HepG2 (cell line): ENCODE measurements around the gene AGT. TPM values are rescaled to one million over a fixed set of nuclear protein-coding genes. Genes with fewer than 3 reads are reported as not detected.
A peak's percentile ranks its signal among the peaks of the same experiment; 100 is the strongest.

Source experiments
- ATF2 ChIP-seq: sonication (generic); formaldehyde crosslinking; IDR thresholded peaks from 2 replicates; pipeline ENCODE4 v1.4.0; 2020; ENCODE audit warnings: missing genetic modification reagents
- CBFB ChIP-seq: sonication (generic); formaldehyde crosslinking; IDR thresholded peaks from 2 replicates; pipeline ENCODE4 v1.4.0; 2020; ENCODE audit warnings: missing genetic modification reagents
- CCDC6 ChIP-seq: sonication (generic); formaldehyde crosslinking; IDR thresholded peaks from 2 replicates; pipeline ENCODE4 v1.8.1; 2022; ENCODE audit warnings: mild to moderate bottlenecking, missing genetic modification reagents, moderate library complexity
- ETV5 ChIP-seq: IDR thresholded peaks from 2 replicates; pipeline ENCODE4 v1.6.1; 2018; ENCODE audit warnings: missing biosample characterization, missing genetic modification reagents, inconsistent platforms, borderline replicate concordance
- FOXJ3 ChIP-seq: sonication (generic); formaldehyde crosslinking; IDR thresholded peaks from 2 replicates; pipeline ENCODE4 v1.4.0; 2020; ENCODE audit warnings: missing genetic modification reagents, mild to moderate bottlenecking, borderline replicate concordance
- GABPA ChIP-seq, 2 experiments: IDR thresholded peaks; 2 replicates each; pipeline ENCODE4 v1.6.1; 2011 to 2016; ENCODE audit warnings: low read depth in 2 of 2, low read length in 1 of 2, missing biosample characterization in 1 of 2, missing genetic modification characterization in 1 of 2
- GFI1 ChIP-seq: sonication (generic); formaldehyde crosslinking; IDR thresholded peaks from 2 replicates; pipeline ENCODE4 v1.5.0; 2020; ENCODE audit warnings: missing genetic modification reagents, mild to moderate bottlenecking, borderline replicate concordance
- JARID2 ChIP-seq: sonication (generic); formaldehyde crosslinking; IDR thresholded peaks from 2 replicates; pipeline ENCODE4 v1.8.1; 2023; ENCODE audit warnings: missing genetic modification reagents, inconsistent platforms; ENCODE audit not compliant: insufficient replicate concordance
- NAIF1 ChIP-seq: sonication (generic); formaldehyde crosslinking; IDR thresholded peaks from 2 replicates; pipeline ENCODE4 v1.5.0; 2020; ENCODE audit warnings: mild to moderate bottlenecking, missing genetic modification reagents, borderline replicate concordance
- POLR2A ChIP-seq, 2 experiments: IDR thresholded peaks; 2 replicates each; pipeline ENCODE4 v1.6.1; 2011; ENCODE audit warnings: low read depth in 2 of 2, low read length in 2 of 2, mild to moderate bottlenecking in 1 of 2, moderate library complexity in 1 of 2; ENCODE audit not compliant: insufficient read depth in 1 of 2
- SRSF4 ChIP-seq: fragments of 200-400 bp; formaldehyde crosslinking; IDR thresholded peaks from one replicate; pipeline ENCODE4 v1.6.1; 2018; ENCODE audit warnings: mild to moderate bottlenecking, low read depth, low read length, moderate library complexity; ENCODE audit not compliant: poor library complexity, severe bottlenecking
- SUZ12 ChIP-seq: fragments of 150-350 bp; IDR thresholded peaks from 2 replicates; pipeline ENCODE4 v1.6.1; 2014; ENCODE audit warnings: low read depth, low read length
- TAF1 ChIP-seq: sonication (generic); formaldehyde crosslinking; IDR thresholded peaks from 2 replicates; pipeline ENCODE4 v1.4.0; 2020; ENCODE audit warnings: missing genetic modification reagents
- ZBTB38 ChIP-seq: sonication (generic); formaldehyde crosslinking; IDR thresholded peaks from 2 replicates; pipeline ENCODE4 v1.5.1; 2020; ENCODE audit warnings: mild to moderate bottlenecking, missing genetic modification reagents
- ZC3H4 ChIP-seq: sonication (generic); formaldehyde crosslinking; IDR thresholded peaks from 2 replicates; pipeline ENCODE4 v1.4.0; 2020; ENCODE audit warnings: missing genetic modification reagents, borderline replicate concordance
- ZNF350 ChIP-seq: sonication (generic); formaldehyde crosslinking; IDR thresholded peaks from 2 replicates; pipeline ENCODE4 v1.4.0; 2020; ENCODE audit warnings: mild to moderate bottlenecking, low read depth, missing genetic modification reagents, borderline replicate concordance
- ZNF362 ChIP-seq: sonication (generic); formaldehyde crosslinking; IDR thresholded peaks from 2 replicates; pipeline ENCODE4 v1.4.0; 2020; ENCODE audit warnings: missing genetic modification reagents, mild to moderate bottlenecking, borderline replicate concordance
- ZNF367 ChIP-seq: sonication (generic); formaldehyde crosslinking; IDR thresholded peaks from 2 replicates; pipeline ENCODE4 v1.4.0; 2020; ENCODE audit warnings: missing genetic modification reagents, borderline replicate concordance
- ZNF737 ChIP-seq: sonication (generic); formaldehyde crosslinking; IDR thresholded peaks from 2 replicates; pipeline ENCODE4 v1.5.0; 2020; ENCODE audit warnings: missing genetic modification reagents, mild to moderate bottlenecking, borderline replicate concordance
- ZNF768 ChIP-seq: sonication (generic); formaldehyde crosslinking; IDR thresholded peaks from 2 replicates; pipeline ENCODE4 v1.4.0; 2020; ENCODE audit warnings: missing genetic modification reagents
- ZSCAN22 ChIP-seq: sonication (generic); formaldehyde crosslinking; IDR thresholded peaks from 2 replicates; pipeline ENCODE4 v1.4.0; 2020; ENCODE audit warnings: mild to moderate bottlenecking, missing genetic modification reagents
- polyA plus RNA-seq, 8 experiments: library from polyadenylated mRNA; depleted of rRNA in 3 of 8; stranded (reverse) in 7 of 8; unstranded in 1 of 8; fragments of >200 nt; fragmentation: Illumina TruSeq in 4 of 8; extraction: Trizol in 4 of 8; gene quantifications; 2 replicates each; pipeline versions ENCODE4 v1.2.1 to v1.2.3, GENCODE V29; 2011 to 2016; ENCODE audit warnings: low read depth in 4 of 8, missing spikeins in 1 of 8, mixed read lengths in 1 of 8; ENCODE audit not compliant: insufficient read depth in 1 of 8
- total RNA-seq, 5 experiments: library from RNA; depleted of rRNA; stranded (reverse); fragments of >200 nt; fragmentation: Illumina TruSeq; extraction: Trizol; gene quantifications; 2 replicates each; pipeline ENCODE4 v1.2.3, GENCODE V29; 2016; ENCODE audit warnings: low read depth in 1 of 5

AGT gene
- total and polyA plus RNA-seq, 2 of the 13 experiments (the other 11 are each of a cell fraction or from before 2014, with no cell fraction given) = 892 to 2,071 TPM

- TF ChIP-seq ZNF362 (CRISPR knock-in tag) = peak; percentile 61
- no peak for TF ChIP-seq NAIF1 (CRISPR knock-in tag)
- TF ChIP-seq CBFB = peak; percentile 83
- peak; percentile 87; the same call in 1 of the 2 replicates for TF ChIP-seq ATF2
- no peak for TF ChIP-seq GABPA (IDR thresholded peaks at IDR 0.05; ENCODE audit: low read depth, low read length)
- TF ChIP-seq GABPA (CRISPR knock-in tag; IDR thresholded peaks at IDR 0.05; ENCODE audit: low read depth) = peak; percentile 78
- peak; percentile 94 for TF ChIP-seq ETV5
- peak; percentile 16; the same call in 1 of the 2 replicates for TF ChIP-seq ZNF367 (CRISPR knock-in tag)
- peak in 1 of 2 experiments; percentile 37; a peak in 1 of 4 replicates for TF ChIP-seq POLR2A (IDR thresholded peaks at IDR 0.05; ENCODE audit: insufficient read depth in 1 of 2, low read depth in 2 of 2, low read length in 2 of 2)
- peak; percentile 91 for TF ChIP-seq ZBTB38 (CRISPR knock-in tag)
- peak; percentile 85; the same call in 1 of the 2 replicates for TF ChIP-seq CCDC6 (CRISPR knock-in tag)
- no peak for TF ChIP-seq FOXJ3 (CRISPR knock-in tag)
- no peak for TF ChIP-seq JARID2 (CRISPR knock-in tag)
- TF ChIP-seq SRSF4 = no peak
- TF ChIP-seq ZSCAN22 (CRISPR knock-in tag) = no peak
- TF ChIP-seq SUZ12 = no peak
- TF ChIP-seq ZNF737 (CRISPR knock-in tag) = peak; percentile 91; the same call in 1 of the 2 replicates
- 0 out of 2 replicates have a peak, but pooled peaks have one; percentile 50 for TF ChIP-seq TAF1 (CRISPR knock-in tag)
- TF ChIP-seq GFI1 (CRISPR knock-in tag) = peak; percentile 78; the same call in 1 of the 2 replicates
- TF ChIP-seq ZNF350 = peak; percentile 84; the same call in 1 of the 2 replicates
- TF ChIP-seq ZC3H4 (CRISPR knock-in tag) = no peak
- no peak for TF ChIP-seq ZNF768 (CRISPR knock-in tag)
Measured at GRCh38 chr1:230708631-230709580, 5.0 kb downstream of the AGT start (continued).
